Stimulated activated CD4-positive, alpha-beta T cell treated with anti-CD3 and anti-CD28 coated beads, Interleukin-12 subunit alpha, Interleukin-12 subunit beta, amount 100 ng/mL, for 4 hours (primary cell): ENCODE measurements around the gene ASTN2.

ENCODE experiments used
- DNase-seq: peaks from one replicate; pipeline ENCODE4 v3.0.0-alpha.2; 2020

The ASTN2 gene

GRCh38 chr9:117063721-117064471 is 351.0 kb downstream of the ASTN2 start:
- no peak for DNase-seq

GRCh38 chr9:117060963-117061362 is 353.9 kb downstream of the ASTN2 start:
- no peak for DNase-seq

DNA sequence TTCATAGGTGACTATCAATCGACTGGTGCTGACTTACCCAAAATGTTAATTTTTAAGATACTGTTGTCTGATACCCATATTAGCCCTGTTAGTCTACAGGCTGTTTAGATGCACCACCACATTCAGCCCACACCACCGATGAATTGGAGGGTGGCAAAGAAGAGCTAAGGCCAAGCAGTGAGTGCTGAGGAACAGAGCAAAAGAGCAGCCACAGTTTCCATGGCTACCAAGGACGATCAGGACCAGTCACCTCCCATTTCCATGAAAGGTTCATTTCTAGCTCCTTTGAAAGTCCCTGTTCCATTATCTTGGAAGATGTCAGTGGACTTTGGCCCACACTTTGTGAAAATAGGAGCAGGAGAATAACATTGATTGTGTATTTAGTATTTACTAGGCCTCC is 364.9 kb downstream of the ASTN2 start:
- DNase-seq, result no peak

GRCh38 chr9:117046666-117047327 is 368.1 kb downstream of the ASTN2 start:
- DNase-seq, result no peak

- no peak for DNase-seq
Measured at GRCh38 chr9:117044241-117044640, 370.6 kb downstream of the ASTN2 start.

DNA sequence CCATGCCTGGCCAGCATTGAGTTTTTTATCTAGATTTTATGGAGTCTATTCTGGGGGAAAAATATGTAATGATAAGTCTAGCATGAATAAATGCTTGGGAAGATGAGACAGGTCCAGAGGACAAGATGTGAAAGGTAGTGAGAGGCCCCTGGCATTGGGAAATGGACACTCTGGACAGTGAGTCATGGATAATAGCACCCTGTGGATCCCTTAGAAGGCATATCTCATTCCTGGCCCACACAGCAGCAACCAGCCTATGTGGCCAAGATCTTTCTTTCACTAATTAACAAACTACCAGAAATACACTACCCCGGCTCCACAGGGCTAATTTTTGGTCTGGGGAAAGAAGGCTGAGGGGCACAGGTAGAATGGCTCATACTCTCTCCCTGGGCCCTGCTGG is 371.7 kb downstream of the ASTN2 start:
- no peak for DNase-seq

- DNase-seq, result no peak
Measured at GRCh38 chr9:117035546-117035945, 379.3 kb downstream of the ASTN2 start.

- no peak for DNase-seq
Measured at GRCh38 chr9:117034866-117035265, 380.0 kb downstream of the ASTN2 start.

DNA sequence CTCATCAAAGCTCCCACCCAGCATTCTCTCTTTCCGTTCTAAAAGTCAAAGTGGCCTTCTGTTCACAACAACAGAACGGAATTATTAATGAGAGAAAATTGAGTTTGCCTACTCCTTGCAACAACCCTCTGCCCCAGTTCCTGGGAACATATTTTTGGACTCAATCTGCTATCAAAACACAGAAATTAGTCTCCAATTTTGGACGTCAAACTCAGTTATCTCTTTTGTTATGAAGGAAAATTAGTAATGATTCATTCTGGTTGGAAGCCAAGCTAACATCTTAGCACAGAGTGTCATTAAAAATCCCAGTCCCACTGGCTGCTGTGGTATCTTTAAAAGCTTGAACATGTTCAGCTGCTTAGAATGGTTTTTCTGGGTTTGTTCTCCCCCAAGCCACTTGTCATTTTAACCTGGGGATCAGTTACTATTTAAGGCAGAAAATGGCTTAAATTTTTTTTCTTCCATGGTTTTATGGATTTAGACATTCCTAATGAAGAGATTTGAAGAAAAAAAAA is 384.5 kb downstream of the ASTN2 start:
- DNase-seq, result no peak

GRCh38 chr9:117029341-117029740 is 385.5 kb downstream of the ASTN2 start:
- DNase-seq, result no peak

DNA sequence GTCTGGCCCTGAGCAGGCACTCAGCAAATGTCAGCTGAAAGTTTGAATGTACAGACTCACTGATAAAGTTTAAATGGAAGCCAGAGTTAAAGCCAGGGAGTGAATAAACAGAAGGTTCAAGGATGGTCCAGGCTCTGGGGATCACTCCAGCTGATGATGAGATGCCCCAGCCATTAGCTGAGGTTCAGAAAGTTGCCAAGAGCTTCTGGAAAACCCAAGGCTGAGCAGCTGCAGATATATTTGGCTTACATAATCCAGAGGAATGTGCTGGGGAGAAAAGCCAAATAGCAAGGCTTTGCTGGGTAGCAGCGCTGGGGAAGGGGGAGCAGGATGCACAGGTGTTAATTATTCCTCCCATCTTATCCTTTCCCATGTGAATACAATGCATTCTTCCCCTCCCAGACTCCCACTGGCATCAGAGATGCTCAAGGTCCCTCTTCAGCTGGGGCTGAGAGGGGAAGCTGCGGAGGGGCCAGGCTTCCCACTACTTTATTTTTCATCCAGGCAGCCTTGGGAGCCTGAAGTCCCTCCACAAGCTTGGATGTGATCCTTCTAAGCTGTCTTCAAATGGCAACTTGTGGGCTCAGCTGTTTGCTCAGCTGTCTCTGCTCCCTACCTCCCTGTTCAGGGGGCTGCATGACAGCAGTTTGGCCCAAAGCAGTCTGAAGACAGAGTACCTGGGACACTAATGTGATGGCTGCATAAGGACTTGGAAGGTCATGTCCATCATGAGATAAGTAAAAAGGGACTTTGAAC is 386.6 kb downstream of the ASTN2 start:
- no peak for DNase-seq

GRCh38 chr9:117021906-117022305 is 393.0 kb downstream of the ASTN2 start:
- no peak for DNase-seq

DNA sequence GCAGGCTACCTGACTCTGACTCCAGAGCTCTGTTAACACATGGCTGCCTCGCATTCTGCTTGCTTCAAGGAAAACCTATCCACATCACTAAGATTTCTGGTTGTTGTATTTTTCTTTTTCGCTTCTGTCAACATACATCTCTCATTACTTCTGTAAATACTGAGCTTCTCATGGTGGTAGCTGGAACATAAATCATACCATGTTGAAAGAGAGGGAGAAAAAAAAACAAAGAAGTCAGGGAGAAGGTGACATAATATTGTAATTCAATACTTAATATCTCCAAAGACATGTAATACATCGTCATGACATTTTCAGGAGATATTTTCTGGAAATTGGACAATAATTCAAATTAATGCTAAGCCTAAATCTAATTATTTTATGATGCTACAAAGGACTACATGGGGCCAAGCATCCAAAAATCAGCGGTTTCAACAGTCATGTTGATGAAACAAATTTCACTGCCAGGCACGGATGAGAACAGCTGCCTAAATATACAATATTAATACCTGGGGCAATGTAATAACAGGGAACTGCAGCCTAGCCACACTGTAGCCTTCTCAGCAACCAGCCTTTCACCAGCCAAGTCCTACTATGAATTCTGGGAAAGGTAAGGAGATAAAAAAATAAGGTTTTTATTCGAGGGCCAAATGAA is 395.8 kb downstream of the ASTN2 start:
- DNase-seq, result no peak

DNA sequence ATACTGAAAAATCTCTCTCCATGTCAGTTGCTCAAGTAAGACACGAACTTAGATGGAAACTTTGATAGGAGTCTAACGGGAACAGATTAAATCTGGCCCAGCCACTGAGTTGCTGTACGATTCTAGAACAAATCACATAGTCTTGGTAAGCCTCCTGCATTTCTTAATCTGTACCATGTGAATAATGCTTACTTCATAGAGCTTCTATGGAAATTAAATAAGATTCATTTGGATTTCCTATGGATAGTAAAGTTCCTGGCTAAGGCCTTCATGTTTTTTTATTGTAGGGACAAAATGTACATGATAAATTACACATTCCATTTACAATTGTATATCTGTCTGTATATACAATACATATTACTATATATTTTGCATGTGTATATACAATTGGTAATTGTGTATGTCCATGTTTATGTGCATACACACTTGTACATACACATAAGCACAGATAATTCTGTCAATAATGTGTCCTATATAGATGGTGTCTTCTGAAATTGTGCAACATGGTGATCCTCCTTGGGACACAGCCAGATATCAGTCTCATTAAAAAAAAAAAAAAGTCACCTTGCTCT is 397.4 kb downstream of the ASTN2 start:
- DNase-seq, result no peak

DNA sequence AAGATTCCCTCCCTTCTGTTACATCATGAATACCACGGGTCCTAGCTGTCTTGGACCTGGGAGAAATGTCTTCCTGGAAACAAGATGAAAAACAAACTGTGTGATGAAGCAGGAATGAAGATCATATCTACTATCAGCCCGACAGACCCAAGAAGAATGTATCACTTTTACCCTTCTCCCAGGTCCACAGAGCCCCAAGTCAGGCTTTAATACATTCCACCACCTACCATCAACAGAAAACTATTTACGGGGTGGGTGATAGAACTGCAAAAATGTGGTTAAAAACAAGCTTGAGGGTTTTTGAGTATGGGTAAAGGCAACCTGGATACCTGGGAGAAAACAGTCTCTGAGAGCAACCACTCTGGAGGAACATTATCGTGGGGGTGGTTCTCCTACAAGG is 400.8 kb downstream of the ASTN2 start:
- no peak for DNase-seq

- no peak for DNase-seq
Measured at GRCh38 chr9:117013440-117013995, 401.3 kb downstream of the ASTN2 start.

DNA sequence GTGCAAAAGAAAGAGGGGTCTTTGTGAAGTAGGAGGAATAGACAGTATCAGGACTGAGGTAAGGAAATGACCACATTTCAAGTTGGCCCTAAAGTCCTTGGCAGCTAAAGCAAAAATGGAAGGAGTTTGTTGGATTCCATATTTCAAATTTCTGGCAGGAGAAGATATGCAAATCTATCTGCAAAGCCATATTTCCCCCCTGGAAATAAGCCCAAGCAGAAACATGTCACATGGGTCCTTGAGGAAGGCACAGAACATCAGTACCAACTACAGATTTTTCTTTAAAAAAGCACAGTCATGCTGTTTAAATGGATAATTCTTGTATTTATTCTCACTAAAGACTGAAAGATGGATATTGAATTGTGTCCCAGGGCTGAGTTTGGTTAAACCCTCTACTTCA is 404.8 kb downstream of the ASTN2 start:
- no peak for DNase-seq

- no peak for DNase-seq
Measured at GRCh38 chr9:117008876-117009275, 406.0 kb downstream of the ASTN2 start.

GRCh38 chr9:117008461-117008860 is 406.4 kb downstream of the ASTN2 start:
- no peak for DNase-seq

DNA sequence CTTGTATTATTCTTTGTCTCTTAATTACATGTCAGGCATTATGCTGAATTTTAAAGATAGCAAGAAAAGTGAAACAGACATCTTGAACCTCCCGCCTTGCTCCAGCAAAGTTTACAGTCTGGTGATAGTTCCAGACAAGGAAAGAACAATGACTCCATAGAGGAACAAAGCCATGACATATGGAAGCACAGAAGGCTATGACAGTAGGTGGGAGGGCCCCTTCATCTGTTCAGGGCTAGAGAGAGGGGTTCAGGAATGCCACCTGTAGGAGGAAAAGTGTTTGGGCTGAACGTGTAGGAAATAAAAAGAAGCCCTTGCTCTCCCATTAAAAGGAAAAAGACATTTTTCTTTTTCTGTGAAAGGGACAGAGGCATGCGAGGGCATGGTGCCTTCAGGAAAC is 412.2 kb downstream of the ASTN2 start:
- DNase-seq, result no peak

- no peak for DNase-seq
Measured at GRCh38 chr9:117000834-117001233, 414.0 kb downstream of the ASTN2 start.

GRCh38 chr9:117000196-117000723 is 414.6 kb downstream of the ASTN2 start:
- no peak for DNase-seq
